DMS 273 treated with DMSO at 0.1 percent for 48 hours (cell line): ENCODE results near the gene PLA2G2E.

Experiments used
- DNase-seq: peaks from one replicate; lab custom pipeline; 2025; lab: John Stamatoyannopoulos, UW

The PLA2G2E gene, protein sequence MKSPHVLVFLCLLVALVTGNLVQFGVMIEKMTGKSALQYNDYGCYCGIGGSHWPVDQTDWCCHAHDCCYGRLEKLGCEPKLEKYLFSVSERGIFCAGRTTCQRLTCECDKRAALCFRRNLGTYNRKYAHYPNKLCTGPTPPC

DNA sequence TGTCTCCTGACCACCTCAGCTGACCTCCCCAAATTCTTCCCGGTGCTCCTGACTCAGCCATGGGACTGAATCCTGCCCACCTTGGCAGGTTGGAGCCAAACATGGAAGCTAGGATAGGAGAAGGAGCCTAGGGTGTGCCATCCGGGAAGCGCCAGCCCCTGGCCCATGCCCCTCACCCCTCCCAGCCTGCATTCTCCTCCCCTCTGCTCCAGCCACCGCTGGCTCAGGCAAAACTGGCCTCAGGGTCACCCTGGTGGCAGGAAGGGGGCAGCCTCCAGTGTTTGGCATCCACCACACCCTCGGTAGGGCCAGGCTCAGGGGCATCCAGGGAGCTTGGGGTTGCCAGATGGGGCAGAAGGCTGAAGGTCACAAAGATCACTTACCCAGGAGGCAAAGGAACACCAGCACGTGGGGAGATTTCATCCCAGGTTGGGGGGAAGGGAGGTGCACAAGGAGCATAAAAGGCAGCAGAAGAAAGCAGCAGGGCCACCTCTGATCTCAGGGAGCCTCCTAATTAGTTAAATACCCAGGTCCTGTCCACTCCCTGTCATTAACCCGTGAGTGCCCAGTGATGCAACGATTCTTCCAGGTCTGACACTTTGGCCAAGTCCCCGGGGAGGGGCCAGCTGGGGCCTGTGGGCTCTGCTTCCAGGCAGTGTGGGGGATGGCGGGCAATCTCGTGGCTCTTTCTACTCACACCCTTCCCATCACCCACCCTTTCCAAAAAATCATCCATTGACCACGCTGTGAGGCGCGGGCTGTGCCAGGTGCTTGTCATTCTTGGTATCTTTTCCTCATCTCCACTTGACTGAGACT is at the start of gene PLA2G2E:
PLA2G2E (minus strand) TSS at position 481 of the 816 bp plus-strand sequence; CDS start at position 423, 58 bp downstream.
- DNase-seq, result no peak

DNA sequence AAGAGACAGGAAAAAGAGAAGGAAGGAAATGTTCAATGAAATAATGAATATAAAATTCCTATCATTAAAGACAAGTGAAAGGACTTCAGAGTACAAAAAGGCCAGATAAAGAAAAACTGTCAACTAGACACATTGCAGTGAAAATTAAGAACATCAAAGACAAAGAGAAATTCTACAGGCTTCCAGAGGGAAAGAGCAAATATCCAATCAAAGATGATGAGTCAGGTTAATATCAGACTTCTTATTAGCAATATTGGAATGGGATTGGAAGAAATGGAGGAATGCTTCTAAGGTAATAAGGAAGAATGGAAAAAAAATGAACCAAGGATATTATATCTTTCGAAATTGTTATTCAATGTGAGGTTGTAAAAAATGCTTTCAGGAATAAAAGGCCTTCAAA is 48.2 kb upstream of the PLA2G2E start:
- no peak for DNase-seq

DNA sequence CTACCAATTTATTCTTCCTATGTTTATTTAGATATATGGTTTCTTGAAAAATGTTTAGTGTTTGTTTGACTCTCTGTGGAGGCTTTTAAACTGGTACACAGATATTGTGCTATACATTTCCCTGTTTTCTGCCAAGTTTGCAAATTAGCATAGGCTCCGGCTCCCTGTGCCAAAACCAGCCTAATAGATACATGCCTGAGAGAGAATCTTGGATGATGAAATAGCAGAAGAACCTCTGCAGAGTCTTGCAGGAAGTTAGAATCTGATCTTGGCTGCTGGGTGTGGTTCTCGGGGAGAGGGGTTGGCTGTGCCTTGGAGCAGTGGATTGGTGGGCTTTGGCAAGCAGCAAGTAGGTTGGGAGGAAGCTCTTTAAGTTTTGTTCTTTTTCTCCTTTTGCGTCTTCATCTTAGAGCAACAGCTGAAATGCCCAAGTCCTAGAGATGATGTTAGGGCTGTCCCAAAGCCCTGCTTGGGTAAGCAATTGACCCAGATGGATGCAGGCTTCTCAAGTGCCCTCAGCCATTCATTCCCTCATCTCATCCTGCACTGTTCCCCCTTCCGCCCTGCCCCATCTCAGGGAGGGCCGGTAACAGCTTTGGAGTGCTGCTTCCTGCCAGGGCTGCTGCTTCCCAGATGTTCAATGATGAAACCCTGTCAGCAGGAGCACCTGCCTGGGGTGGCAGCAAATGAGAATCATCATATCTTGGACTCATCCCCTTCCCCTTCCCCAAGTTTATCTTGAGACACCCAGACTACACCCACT is 46.7 kb upstream of the PLA2G2E start:
- DNase-seq, result no peak

DNA sequence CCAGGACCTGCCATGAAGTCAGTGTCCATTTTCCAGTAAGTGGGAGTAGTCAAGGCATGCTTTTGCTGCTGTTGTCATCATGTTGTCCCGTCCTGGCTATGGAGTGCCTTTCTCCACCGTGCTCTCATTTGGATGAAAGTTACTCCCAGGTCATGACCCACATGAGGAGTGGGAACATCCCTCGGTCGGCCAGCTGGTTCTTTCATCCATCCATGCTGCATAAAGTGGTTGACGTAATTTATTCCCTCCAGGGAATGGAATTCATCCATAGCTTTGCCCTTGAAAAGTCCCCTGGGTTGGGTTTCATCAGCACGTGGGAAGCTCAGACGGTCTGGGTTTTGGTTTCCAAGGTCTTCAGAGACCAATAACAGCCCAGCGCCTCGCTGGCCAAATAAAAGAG is 44.4 kb upstream of the PLA2G2E start:
- DNase-seq, result no peak

DNA sequence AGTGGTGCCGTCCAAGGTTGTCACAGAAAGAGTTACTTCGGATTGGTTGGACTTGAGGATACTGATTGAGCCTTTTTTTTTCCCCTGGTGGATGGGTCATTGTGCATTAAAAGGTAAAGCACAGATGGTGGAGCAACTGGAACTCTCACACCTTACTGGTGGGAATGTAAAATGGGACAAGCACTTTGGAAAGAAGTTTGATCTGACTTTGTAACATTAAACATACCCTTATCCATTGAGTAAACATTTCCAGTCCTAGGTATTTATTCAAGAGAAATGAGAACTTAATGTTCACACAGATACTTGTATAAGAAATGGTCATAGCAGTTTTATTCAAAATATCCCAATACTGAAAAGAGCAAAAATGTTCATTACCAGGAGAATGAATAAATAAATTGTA is 41.1 kb upstream of the PLA2G2E start:
- DNase-seq, result no peak

DNA sequence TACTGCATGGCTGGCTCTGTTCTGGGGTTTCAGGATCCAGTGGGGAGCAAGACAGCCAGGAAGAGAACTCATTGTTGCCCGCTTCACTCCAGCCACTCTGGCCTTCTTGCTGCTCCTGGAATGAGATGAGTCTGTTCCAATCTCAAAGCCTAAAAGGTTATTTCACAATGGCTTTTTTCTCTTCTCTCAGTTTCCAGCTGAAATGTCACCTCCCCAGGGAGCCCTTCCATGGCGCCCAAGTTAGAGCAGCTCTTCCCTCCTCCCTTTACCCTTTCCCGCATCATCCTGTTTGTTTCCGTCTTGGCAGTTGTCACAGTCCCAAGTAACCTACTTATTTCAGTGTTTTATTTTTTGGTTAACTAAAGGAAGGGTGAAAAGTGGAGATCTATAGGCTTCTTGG is 40.2 kb upstream of the PLA2G2E start:
- no peak for DNase-seq

DNA sequence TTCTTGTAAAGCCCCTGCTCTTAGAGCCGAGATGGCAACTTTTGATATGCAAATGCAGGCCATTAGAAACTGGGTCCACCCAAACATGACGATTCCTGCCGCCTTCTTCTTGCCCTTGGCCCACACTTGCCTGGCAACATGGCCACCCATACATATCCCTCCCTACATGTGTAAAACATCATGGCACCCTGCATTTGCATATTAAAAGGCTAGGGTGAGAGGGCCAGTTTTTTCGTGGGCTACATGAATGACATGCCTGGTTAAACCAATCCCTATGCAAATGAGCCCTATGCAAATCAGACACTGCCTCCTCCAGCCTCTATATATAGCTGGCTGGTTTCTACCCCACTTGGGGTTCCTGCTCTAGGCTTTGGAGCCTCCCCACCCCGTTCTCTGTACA is 37.2 kb upstream of the PLA2G2E start:
- no peak for DNase-seq

DNA sequence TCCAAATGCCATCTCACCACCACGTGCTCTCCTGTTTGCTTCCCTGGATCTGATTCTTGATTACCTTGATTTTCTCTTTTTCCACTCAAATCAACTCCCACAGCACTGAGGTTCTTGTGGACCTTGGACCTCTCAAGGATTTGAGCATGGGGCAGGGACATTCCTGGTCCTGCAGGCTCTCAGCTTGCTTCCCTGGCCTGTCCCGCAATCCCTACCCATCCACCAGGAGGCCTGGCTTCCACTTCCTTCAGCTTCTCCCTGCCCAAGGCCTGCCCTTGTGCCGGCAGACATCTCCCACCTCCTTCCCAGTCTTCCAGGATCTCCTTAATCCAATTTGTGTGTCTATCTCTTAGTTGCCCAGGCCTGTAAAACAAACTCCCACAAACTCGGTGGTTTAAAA is 34.4 kb upstream of the PLA2G2E start:
- no peak for DNase-seq

DNA sequence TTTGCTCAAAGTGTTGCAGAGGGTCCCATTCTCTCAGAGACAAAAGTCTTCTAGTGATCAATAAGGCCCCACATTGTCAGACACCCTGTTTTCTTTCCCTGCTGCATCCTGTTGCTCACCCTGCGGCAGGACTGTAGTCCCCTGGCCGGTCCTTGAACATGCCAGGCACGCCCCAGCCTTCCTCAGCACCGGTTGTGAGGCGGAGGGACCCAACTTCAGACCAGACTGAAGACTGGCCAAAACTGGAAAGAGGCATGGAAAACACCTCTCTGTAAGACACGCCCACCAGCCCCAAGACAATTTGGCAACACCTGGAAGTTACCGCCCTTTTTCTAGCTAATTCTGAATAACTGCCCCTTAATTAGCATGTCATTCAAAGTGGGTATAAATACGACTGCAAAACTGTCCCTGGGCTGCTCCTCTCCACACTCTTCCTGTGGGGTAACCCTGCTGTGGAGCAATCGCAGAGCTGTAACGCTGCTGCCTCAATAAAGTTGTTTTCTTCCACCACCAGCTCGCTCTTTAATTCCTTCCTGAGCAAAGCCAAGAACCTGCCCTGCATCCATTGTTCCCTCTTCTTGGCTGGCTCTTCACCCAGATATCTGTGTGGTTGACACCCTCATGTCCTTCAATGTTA is 32.2 kb upstream of the PLA2G2E start:
- no peak for DNase-seq

DNA sequence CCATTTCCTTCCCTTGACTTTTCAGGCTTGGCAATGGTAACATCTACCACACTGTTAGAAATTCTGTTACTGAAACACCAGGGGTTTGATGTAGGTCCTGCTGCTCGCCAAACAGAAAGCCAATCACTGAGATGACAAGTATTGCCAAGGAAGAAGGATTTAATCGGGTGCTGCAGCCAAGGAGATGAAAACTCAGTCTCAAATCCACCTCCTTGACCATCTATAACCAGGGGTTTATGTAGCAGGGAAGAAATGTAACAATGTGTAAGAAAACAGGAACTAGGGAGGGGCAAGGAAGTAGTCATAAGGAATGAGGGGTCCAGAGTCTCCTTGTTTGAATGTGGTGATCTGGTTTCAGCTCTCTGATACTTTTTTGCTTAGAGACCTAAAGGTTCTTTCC is 30.6 kb upstream of the PLA2G2E start:
- DNase-seq, result no peak

DNA sequence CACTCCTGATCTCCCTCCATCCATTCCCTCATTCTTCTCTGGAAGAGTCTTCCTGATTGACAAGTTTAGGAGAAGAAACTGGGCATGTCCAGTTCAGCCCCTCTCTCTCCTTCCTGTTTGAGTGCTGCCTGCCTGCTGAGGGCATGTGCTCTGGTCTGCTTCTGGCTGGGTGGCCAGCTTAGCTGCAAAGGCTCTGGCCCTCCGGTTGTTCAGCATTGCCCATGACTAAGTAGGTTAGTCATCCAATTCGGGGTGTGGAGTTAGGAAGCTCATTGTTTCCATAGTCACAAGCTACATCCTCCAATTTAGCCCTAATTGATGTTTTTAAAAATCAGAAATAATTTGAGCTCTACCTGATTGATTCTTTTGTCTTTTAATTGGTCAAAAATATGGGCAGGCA is 25.6 kb upstream of the PLA2G2E start:
- DNase-seq, result no peak

DNA sequence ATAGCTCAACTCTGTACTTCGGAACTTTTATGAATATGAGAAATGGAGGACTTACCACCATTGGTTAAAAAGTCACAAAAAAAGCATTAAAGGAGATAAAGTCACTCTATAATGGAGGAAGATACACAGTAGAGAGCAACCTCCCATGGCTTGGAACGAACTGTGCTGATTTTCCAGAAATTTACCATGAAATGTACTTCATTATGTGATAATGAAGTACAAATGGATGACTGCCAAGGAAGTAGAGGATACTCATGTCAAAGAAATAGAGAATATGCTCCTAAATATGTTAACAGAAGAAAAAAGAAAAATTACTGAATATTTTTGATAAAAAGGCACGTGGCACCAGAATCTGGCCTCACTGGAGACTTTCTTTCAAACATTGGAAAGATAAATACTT is 23.6 kb upstream of the PLA2G2E start:
- no peak for DNase-seq

DNA sequence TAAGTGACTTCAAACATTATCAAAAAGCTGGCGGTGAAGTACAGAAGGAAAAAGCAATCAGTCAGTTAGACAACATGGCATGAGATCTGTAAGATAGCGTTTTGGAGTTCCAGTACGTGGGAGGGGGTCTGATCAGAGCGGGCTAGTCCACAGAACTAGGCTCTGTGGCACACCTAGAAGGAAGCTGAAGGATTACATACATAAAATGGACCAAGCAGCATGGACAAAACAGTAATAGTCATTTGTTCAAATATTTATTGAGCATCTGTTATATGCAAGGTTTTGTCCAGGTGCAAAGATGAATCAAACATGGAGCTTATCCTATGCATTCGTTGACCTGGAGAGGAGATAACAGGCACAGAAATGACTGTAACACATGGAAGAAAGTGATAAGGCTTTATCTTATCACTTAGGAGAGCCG is 22.9 kb upstream of the PLA2G2E start:
- DNase-seq, result no peak

DNA sequence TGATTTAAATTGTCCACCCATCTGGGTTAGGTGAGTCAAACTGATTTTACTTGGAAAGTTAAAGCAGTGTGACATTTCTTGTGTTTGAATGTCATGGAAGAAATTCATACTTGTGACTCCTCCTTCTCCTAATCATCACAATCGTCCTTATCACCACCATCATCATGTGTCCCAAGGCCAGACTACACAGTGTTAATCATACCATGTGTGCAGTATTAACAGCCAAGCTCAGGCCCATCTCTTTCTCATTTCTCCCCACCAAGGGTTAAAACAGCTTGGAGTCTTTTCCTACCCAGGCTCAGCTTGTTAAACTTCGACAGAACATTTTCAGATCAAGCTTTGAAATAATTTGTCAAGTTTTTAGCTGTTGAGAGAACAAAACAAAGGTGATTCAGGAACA is 22.5 kb upstream of the PLA2G2E start:
- DNase-seq, result no peak

DNA sequence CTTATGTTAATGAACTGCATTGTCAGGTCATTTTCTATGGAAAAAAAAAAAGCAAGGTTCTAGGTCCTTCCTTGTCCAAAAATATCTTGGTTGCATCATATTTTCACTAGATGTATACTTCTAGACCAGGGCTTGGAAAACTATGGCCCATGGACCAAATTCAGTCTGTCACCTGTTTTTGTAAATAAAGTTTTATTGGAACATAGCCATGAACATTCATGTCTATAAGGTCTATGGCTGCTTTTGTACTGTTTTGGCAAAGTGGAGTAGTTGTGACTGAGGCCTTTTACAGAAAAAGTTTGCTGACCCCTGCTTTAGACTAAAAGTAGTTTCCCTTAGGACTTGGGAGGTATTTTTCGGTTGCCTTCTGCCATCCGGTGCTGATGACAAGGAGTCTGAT is 19.2 kb upstream of the PLA2G2E start:
- no peak for DNase-seq

DNA sequence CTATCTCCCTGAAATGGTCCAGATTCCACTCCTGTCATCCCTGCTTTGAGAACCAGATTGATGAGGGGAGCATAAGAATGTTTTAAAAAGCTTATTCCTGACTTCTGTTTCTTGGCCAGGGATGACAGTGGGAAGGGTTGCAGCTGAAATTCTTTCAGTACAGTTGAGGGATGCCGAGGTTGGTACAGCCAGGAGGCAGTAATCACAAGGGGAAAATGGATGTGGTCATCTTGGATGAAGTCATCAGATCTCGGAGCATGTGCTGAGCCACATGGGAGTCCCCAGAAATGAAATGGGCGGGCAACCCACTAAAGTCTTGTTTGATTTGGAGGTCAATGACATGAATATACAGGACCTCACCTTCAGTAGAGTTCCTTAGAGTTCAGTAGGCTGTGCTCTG is 18.7 kb upstream of the PLA2G2E start:
- no peak for DNase-seq

DNA sequence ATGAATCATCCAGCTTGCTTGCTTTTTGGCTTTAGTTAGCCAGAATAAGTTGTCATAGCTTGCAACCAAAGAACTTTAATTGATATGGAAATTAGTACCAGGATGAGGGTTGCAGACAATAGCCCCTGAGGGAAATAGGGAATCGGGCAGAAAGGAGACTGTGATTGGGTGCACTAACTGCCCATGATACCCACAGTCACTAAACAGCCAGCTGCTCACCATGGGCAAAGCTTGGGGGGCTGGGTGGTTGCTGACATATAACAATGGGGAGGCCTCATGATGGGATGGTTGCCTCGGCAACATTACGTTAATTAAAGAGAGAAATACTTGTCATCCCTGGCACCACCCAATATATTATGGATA is 17.8 kb upstream of the PLA2G2E start:
- DNase-seq, result no peak

DNA sequence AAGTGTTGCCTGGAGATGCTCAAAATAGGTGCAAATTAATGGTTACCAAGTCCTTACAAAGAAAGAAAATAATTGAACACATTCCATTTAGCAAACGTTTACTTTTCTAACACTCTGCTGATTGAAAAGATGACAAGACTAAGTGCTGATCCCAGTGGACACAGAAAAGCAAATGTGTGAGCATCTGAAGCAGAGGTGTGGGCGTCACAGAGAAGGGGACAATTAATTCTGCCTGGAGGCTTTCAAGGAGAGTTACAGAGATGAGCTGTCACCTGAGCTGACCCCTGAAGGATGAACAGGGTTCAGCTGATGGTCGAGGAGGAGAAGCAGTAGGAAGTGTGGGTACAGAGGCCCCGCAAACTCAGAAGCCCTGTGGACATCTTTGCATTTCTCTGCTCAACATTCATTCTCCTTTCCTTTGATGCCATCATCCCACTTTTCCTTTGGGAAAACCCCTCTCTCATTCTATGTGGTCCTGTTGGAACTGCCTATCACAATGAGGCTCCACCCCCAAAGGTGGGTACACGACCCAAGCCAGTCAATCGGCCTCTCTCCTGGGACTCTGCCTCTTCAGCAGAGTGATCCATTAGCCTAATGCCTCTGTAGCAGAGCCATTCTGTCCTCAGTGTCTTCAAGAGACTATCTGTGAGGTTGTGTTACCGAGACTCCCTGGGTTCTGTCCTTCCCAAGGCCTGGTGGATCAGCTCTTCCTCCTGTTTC is 17.2 kb upstream of the PLA2G2E start:
- DNase-seq, result no peak

DNA sequence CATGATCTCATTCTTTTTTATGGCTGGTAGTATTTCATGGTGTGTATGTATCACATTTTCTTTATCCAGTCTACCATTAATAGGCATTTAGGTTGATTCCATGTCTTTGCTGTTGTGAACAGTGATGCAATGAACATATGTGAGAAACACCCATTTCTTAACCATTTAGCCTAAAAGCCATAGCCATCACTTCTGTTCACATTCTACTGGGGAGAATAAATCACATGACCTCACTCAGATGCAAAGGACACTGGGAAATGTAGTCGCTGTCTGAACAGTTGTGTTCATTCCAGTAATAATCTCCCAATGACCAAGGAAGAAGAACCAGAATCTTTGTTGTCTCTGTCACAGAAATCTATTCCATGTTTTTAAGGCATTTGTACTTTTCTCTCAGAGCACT is 15.1 kb upstream of the PLA2G2E start:
- DNase-seq, result no peak

DNA sequence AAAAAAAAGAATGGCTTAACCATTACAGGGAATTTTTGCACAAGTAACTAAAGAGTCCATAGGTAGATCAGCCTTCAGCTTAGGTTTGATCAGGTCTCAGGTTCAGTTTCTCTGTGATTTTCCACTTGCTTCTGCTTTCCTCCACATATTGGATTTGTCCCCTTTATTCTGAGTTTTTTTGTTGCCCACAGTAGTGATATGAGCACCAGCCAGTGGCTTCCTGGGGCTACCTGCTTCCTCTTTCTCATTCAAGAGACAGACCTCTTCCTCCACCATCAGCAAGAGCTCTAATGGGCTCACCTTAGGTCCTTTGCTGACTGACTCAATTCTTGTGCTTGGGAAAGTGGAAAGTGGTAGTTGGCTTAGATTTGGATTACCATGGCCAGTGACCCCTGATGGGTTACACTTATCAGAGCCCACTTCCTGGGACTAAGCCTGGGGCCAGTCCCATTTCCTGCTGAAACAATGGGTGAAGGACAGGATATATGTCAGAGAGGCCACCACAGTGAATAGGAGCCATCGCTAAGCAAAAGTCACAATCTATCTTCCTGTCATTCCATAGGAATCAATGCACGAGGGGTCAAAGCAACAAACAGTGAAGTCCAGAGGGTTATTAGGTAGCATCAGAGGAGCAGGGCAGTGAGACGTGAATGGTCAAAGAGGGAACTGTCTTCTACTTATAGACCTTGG is 12.8 kb upstream of the PLA2G2E start:
- no peak for DNase-seq

DNA sequence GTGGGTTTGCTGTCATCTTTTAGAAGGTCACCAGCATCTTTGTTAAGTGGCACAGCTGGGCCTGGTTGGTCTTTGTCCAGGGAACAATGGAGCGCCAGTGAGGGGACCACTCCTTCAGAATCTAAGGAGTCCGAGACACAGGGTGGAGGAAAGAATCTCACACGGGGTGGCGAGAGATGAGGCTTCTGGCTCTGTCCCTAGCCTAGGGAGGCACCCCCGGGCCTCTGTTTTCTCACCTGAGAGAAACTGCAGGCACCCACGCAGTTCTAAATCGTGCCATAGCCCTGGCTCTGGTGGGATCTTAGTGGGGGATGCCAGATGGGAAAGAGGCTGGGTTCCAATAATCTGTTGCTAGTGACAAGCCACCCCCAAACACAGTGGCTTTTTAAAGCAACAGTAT is 10.9 kb upstream of the PLA2G2E start:
- DNase-seq, result no peak

DNA sequence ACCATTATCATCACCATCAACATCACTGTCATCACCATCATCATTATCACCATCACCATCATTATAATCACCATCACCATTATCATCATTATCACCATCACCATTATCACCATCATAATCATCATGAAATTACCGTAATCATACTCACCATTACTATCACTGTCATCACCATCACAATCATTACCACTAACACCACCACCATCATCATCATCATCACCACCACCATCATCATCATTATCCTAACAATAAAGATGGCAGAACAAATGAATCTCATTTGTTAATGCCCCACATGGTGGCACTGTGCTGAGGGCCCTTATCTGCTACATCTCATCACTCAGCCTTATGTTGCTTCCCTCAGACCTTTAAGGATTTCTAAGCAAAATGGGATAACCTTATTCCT is 9.4 kb upstream of the PLA2G2E start:
- no peak for DNase-seq
